ENCODE measurements around the gene UBTD2.
"Not testable (repeated sequence)": the region's sequence is repeated elsewhere in the genome, so short reads cannot be mapped to it uniquely, and the experiment has no call there.

UBTD2 gene

DNA sequence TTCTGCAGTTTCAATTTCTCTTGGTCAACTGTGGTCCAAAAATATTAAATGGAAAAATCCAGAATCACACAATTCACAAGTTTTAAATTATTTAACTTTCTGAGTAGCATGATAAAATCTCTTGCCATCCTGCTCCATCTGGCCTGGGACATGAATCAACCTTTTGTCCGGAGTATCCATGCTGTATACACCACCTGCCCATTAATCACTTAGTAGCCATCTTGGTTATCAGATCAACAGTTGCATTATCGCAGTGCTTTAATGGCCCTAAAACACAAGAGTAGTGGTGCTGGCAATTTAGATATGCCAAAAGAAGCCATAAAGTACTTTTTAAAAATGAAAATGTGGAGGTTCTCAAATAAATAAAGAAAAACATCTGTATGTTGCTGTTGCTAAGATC, 64.3 kb downstream of the UBTD2 start:
- TF ChIP-seq, protein P1, sequence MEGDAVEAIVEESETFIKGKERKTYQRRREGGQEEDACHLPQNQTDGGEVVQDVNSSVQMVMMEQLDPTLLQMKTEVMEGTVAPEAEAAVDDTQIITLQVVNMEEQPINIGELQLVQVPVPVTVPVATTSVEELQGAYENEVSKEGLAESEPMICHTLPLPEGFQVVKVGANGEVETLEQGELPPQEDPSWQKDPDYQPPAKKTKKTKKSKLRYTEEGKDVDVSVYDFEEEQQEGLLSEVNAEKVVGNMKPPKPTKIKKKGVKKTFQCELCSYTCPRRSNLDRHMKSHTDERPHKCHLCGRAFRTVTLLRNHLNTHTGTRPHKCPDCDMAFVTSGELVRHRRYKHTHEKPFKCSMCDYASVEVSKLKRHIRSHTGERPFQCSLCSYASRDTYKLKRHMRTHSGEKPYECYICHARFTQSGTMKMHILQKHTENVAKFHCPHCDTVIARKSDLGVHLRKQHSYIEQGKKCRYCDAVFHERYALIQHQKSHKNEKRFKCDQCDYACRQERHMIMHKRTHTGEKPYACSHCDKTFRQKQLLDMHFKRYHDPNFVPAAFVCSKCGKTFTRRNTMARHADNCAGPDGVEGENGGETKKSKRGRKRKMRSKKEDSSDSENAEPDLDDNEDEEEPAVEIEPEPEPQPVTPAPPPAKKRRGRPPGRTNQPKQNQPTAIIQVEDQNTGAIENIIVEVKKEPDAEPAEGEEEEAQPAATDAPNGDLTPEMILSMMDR (IDR thresholded peaks at IDR 0.05; ENCODE audit: control insufficient read depth, extremely low read depth, insufficient read depth): no peak
- no peak overlapping the region for H3K4me3 ChIP-seq (ENCODE audit: low read depth, low read length)
- DNase-seq (ENCODE audit: low read depth): no peak

GRCh38 chr5:172216345-172216744, 67.2 kb downstream of the UBTD2 start:
- no peak overlapping the region for H3K4me3 ChIP-seq (ENCODE audit: low read depth, low read length)
- no peak for DNase-seq (ENCODE audit: low read depth)
- TF ChIP-seq, protein P1 (IDR thresholded peaks at IDR 0.05; ENCODE audit: control insufficient read depth, extremely low read depth, insufficient read depth): no peak

- DNase-seq (ENCODE audit: low read depth): no peak
- TF ChIP-seq, protein P1 (IDR thresholded peaks at IDR 0.05; ENCODE audit: control insufficient read depth, extremely low read depth, insufficient read depth): no peak
These were observed 70.4 kb downstream of the UBTD2 start for GRCh38 chr5:172213126-172213525.

GRCh38 chr5:172211676-172212075, 71.9 kb downstream of the UBTD2 start:
- TF ChIP-seq, protein P1 (IDR thresholded peaks at IDR 0.05; ENCODE audit: control insufficient read depth, extremely low read depth, insufficient read depth): no peak
- no peak overlapping the region for H3K4me3 ChIP-seq (ENCODE audit: low read depth, low read length)
- no peak for DNase-seq (ENCODE audit: low read depth)

More at GRCh38 chr5:172213126-172213525, 70.4 kb downstream of the UBTD2 start:
- no peak overlapping the region for H3K4me3 ChIP-seq (ENCODE audit: low read depth, low read length)

DNA sequence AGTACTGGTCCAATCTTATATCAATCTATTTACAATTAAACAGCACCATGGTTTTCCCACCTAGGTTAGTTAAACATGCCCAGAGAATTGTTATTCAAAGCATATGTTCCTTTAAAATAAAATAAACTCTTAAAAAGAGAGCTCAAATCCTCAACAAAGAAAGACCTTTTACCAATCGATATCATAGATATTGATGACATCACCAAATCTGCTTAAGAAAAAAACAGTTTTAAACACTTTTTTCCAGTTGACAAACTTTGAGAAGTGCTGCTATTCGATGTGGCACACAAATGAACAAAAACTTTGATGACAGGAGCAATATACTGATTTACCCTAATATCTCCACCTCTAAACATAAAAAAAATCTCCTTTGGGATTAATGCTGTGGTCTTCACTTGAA, 73.8 kb downstream of the UBTD2 start:
- H3K4me3 ChIP-seq (ENCODE audit: low read depth, low read length): no peak overlapping the region
- DNase-seq (ENCODE audit: low read depth): no peak
- TF ChIP-seq, protein P1 (IDR thresholded peaks at IDR 0.05; ENCODE audit: control insufficient read depth, extremely low read depth, insufficient read depth): no peak

DNA sequence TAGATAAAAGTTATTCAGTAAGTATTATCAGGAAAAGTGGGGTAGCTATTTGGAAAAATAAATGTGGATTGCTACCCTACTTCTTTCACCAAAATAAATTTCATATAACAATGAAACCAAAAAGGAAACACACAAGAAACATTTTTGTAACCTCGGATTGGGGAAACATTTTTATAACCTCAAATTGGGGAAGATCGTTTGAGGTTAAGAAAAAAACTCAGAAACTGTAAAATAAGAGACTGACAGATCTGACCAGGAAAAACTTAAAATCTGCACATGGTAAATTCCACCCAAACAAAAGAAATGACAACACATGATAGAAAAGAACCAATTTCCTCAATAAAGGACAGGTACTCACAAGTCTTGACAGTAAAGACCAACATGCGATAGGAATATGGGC, 76.1 kb downstream of the UBTD2 start:
- TF ChIP-seq, protein P1 (IDR thresholded peaks at IDR 0.05; ENCODE audit: control insufficient read depth, extremely low read depth, insufficient read depth): no peak
- no peak for DNase-seq (ENCODE audit: low read depth)

DNA sequence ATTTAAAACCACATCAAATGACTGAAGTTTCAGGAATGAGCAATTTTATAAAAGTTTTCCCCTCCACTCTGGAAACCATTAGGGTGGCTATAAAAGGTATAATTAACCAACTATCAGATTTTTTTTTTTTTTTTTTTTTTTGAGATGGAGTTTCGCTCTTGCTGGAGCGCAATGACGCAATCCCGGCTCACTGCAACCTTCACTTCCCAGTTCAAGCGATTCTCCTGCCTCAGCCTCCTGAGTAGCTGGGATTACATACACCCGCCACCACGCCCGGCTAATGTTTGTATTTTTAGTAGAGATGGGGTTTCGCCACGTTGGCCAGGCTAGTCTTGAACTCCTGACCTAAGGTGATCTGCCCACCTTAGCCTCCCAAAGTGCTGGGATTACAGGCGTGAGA, 77.6 kb downstream of the UBTD2 start:
- H3K4me3 ChIP-seq (ENCODE audit: low read depth, low read length); DNase-seq (ENCODE audit: low read depth): not testable (repeated sequence)

More for the DNA sequence above, 76.1 kb downstream of the UBTD2 start:
- H3K4me3 ChIP-seq (ENCODE audit: low read depth, low read length): no peak overlapping the region

Measured in LNCaP clone FGC (cell line).